HL-60 (cell line): Measurements from ENCODE around the gene CCDC15.
A peak's percentile ranks its signal among the peaks of the same experiment; 100 is the strongest.
"Not testable (repeated sequence)": the region's sequence is repeated elsewhere in the genome, so short reads cannot be mapped to it uniquely, and the experiment has no call there.

Source experiments
- DNase-seq, 2 experiments: peaks; one replicate each; pipeline ENCODE4 v3.0.0-alpha.2; 2010 to 2020; ENCODE audit warnings: low read depth in 1 of 2, low spot score in 1 of 2
- H3K27ac ChIP-seq: fragments of 250-450 bp; sonication (Bioruptor Pico); replicated peaks from 2 replicates; pipeline ENCODE4 v1.5.1; 2020; ENCODE audit warnings: mild to moderate bottlenecking, moderate library complexity
- H3K27me3 ChIP-seq: fragments of 250-450 bp; sonication (Bioruptor Pico); 2 replicates; pipeline ENCODE4 v1.5.1; 2021; ENCODE audit warnings: mild to moderate bottlenecking, moderate library complexity; ENCODE audit not compliant: insufficient read depth, poor library complexity, severe bottlenecking
- H3K4me3 ChIP-seq: replicated peaks from 2 replicates; pipeline ENCODE4 v1.5.1; 2011; ENCODE audit warnings: mild to moderate bottlenecking, control low read depth, low read length; ENCODE audit not compliant: insufficient read depth
- GABPA ChIP-seq: IDR thresholded peaks from 2 replicates; pipeline ENCODE4 v1.6.1; 2012; ENCODE audit warnings: low read depth
- POLR2AphosphoS5 ChIP-seq: IDR thresholded peaks from 2 replicates; pipeline ENCODE4 v1.6.1; 2012; ENCODE audit warnings: low read depth
- SPI1 ChIP-seq: IDR thresholded peaks from 2 replicates; pipeline ENCODE4 v1.6.1; 2012; ENCODE audit warnings: low read depth, mild to moderate bottlenecking, borderline replicate concordance
- TF ChIP-seq, protein P1 (sequence below): IDR thresholded peaks from 2 replicates; pipeline ENCODE4 v1.6.1; 2012; ENCODE audit warnings: low read depth; ENCODE audit not compliant: insufficient replicate concordance
- TF ChIP-seq, protein P2 (sequence below): IDR thresholded peaks from one replicate; pipeline ENCODE4 v1.5.1; 2011; ENCODE audit warnings: low read length, control low read depth, inconsistent platforms; ENCODE audit not compliant: insufficient read depth

CCDC15 gene

DNA sequence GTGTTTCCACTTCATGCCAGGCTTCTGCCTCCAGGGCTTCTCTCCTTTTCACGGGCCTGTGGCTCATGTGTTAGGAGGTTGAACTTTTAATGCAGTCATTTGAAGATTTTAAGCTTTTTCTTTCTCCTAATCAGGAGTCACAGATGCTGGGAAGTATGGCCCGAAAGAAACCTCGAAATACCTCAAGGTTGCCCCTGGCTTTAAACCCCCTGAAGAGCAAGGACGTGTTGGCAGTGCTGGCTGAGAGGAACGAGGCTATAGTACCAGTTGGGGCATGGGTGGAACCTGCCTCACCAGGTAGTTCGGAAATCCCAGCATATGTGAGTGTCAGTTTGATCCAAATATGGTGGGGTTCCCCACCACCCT is 571 bp downstream of the CCDC15 start:
- H3K27ac ChIP-seq: peak overlapping the region; percentile 82
- H3K27me3 ChIP-seq: no peaks in the 10 kb centered on the region
- TF ChIP-seq GABPA (no peak), SPI1 (no peak)
- TF ChIP-seq, protein P1, sequence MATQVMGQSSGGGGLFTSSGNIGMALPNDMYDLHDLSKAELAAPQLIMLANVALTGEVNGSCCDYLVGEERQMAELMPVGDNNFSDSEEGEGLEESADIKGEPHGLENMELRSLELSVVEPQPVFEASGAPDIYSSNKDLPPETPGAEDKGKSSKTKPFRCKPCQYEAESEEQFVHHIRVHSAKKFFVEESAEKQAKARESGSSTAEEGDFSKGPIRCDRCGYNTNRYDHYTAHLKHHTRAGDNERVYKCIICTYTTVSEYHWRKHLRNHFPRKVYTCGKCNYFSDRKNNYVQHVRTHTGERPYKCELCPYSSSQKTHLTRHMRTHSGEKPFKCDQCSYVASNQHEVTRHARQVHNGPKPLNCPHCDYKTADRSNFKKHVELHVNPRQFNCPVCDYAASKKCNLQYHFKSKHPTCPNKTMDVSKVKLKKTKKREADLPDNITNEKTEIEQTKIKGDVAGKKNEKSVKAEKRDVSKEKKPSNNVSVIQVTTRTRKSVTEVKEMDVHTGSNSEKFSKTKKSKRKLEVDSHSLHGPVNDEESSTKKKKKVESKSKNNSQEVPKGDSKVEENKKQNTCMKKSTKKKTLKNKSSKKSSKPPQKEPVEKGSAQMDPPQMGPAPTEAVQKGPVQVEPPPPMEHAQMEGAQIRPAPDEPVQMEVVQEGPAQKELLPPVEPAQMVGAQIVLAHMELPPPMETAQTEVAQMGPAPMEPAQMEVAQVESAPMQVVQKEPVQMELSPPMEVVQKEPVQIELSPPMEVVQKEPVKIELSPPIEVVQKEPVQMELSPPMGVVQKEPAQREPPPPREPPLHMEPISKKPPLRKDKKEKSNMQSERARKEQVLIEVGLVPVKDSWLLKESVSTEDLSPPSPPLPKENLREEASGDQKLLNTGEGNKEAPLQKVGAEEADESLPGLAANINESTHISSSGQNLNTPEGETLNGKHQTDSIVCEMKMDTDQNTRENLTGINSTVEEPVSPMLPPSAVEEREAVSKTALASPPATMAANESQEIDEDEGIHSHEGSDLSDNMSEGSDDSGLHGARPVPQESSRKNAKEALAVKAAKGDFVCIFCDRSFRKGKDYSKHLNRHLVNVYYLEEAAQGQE: no peak
- TF ChIP-seq, protein P2, sequence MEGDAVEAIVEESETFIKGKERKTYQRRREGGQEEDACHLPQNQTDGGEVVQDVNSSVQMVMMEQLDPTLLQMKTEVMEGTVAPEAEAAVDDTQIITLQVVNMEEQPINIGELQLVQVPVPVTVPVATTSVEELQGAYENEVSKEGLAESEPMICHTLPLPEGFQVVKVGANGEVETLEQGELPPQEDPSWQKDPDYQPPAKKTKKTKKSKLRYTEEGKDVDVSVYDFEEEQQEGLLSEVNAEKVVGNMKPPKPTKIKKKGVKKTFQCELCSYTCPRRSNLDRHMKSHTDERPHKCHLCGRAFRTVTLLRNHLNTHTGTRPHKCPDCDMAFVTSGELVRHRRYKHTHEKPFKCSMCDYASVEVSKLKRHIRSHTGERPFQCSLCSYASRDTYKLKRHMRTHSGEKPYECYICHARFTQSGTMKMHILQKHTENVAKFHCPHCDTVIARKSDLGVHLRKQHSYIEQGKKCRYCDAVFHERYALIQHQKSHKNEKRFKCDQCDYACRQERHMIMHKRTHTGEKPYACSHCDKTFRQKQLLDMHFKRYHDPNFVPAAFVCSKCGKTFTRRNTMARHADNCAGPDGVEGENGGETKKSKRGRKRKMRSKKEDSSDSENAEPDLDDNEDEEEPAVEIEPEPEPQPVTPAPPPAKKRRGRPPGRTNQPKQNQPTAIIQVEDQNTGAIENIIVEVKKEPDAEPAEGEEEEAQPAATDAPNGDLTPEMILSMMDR: no peak
- no peak for DNase-seq
- peak overlapping the region; percentile 77 for H3K4me3 ChIP-seq

DNA sequence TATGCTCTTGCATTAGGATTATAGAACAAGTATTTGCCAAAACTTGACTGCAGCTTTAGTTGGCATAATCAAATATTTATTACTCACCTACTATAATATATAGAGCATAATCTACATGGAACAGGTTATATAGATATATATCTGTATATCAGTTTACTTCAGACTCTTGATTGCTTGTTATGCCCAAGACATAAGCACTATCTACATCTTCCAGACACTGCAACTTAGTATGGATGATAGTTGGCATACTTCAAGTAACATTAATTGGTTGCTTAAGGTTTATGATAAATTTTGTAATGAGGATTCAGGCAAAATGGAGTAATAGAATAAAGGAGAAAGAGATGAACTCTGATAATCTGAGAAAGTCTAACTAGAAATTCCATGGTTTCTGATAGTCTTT is 1.0 kb downstream of the CCDC15 start:
- TF ChIP-seq, protein P2: no peak
- TF ChIP-seq POLR2AphosphoS5: no peak
- TF ChIP-seq SPI1: no peak
- TF ChIP-seq GABPA: no peak
- TF ChIP-seq, protein P1: no peak
- peak overlapping the region; percentile 82; the same call in 1 of the 2 replicates for H3K27ac ChIP-seq
- H3K27me3 ChIP-seq: no peaks in the 10 kb centered on the region
- no peak overlapping the region for H3K4me3 ChIP-seq
- DNase-seq: no peak

DNA sequence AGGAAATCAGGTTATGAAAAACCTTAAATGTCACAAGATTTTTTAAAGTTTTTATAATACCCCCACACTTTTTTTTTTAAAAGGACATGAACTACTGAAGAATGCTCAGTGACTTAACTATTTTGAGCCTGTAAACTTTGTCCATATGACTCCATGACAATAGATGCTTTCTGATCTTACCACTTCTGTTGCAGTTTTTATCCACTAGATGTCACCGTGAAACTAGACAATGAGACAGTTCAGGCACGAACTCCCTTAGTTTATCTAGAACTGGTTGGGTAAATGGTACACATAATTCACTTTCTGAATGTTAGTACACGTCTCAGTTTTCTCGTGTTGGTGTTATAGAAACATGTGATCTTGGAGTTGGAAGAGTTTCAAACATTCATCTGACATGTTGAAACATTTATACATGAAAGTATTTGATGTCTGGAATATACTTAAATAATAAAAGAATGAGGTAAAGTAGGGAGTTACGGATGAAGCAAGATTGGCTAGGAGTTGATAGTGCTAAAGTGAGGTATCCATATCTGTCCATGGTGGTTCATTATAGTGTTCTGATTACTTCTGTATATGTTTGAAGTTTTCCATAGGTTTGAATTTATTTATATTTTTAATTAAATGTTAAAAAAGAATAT is 8.1 kb downstream of the CCDC15 start:
- peak; percentile 32 to 50 for DNase-seq
- H3K27me3 ChIP-seq: no peaks in the 10 kb centered on the region
- H3K27ac ChIP-seq: no peak overlapping the region
- no peak overlapping the region for H3K4me3 ChIP-seq
- TF ChIP-seq, protein P1: no peak
- TF ChIP-seq, protein P2: peak; percentile 77

DNA sequence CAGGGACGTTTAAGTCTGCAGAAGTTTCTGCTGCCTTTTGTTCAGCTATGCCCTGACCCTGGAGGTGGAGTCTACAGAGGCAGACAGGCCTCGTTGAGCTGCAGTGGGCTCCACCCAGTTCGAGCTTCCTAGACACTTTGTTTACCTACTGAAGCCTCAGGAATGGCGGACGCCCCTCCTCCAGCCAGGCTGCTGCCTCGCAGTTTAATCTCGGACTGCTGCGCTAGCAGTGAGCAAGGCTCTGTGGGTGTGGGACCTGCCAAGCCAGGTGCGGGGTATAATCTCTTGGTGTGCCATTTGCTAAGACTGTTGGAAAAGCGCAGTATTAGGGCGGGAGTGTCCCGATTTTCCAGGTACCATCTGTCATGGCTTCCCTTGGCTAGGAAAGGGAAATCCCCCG is 14.2 kb downstream of the CCDC15 start:
- not testable (repeated sequence) for H3K27me3 ChIP-seq, H3K27ac ChIP-seq, H3K4me3 ChIP-seq, DNase-seq
